Motor neuron (in vitro differentiated cells): ENCODE data around the gene ADCK1. TPM values are rescaled to one million over a fixed set of nuclear protein-coding genes. Genes with fewer than 3 reads are reported as not detected.
"Not testable (repeated sequence)": the region's sequence is repeated elsewhere in the genome, so short reads cannot be mapped to it uniquely, and the experiment has no call there.

Experiments
- ATAC-seq, 8 experiments: fragments of 200-7000 bp; cut with Tn5 transposase; replicated peaks in 6 of 8; 2 replicates each; pipeline ENCODE4 v1.8.0; 2021; ENCODE audit warnings: mild to moderate bottlenecking in 8 of 8, moderate library complexity in 8 of 8
- H3K27ac ChIP-seq, 2 donors: fragments of 250-450 bp; sonication (Bioruptor Pico); 2 replicates each; pipeline ENCODE4 v1.9.0; 2021; ENCODE audit warnings: antibody characterized with exemption in 2 of 2, mild to moderate bottlenecking in 2 of 2, moderate library complexity in 1 of 2
- H3K4me1 ChIP-seq, 2 donors: fragments of 250-450 bp; sonication (Bioruptor Pico); replicated peaks in 1 of 2; 2 replicates each; pipeline ENCODE4 v1.6.1; 2021; ENCODE audit warnings: antibody characterized with exemption in 2 of 2, mild to moderate bottlenecking in 2 of 2, moderate library complexity in 1 of 2
- H3K4me3 ChIP-seq, 5 donors: fragments of 250-450 bp; sonication (Bioruptor Pico); 2 replicates each; pipeline ENCODE4 v1.9.0; 2021; ENCODE audit warnings: antibody characterized with exemption in 5 of 5, mild to moderate bottlenecking in 5 of 5, moderate library complexity in 4 of 5
- WGBS, 10 experiments: fragments of 450-650 bp; shearing (Covaris generic); methylation state at CpG; one replicate each; pipeline ENCODE4 v1.0.0; 2022; 5-methylcytosine and 5-hydroxymethylcytosine counted together
- in situ Hi-C, 9 experiments: fragments of 400-800 bp; cut with MboI; loops; one replicate each; pipeline ENCODE4 v1.15.0; 2021; ENCODE audit warnings: low sequenced_read_pairs in 9 of 9, low pct_unique_long_range_greater_than_20kb in 2 of 9; ENCODE audit not compliant: unreplicated experiment in 9 of 9
- total RNA-seq, 8 experiments: library from RNA; unstranded; fragments of 300-600 nt; gene quantifications; 2 replicates each; pipeline versions ENCODE4 v1.2.3 to v1.2.4, GENCODE V29; 2022

ADCK1 gene, protein sequence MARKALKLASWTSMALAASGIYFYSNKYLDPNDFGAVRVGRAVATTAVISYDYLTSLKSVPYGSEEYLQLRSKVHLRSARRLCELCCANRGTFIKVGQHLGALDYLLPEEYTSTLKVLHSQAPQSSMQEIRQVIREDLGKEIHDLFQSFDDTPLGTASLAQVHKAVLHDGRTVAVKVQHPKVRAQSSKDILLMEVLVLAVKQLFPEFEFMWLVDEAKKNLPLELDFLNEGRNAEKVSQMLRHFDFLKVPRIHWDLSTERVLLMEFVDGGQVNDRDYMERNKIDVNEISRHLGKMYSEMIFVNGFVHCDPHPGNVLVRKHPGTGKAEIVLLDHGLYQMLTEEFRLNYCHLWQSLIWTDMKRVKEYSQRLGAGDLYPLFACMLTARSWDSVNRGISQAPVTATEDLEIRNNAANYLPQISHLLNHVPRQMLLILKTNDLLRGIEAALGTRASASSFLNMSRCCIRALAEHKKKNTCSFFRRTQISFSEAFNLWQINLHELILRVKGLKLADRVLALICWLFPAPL
- 10 to 100 TPM in 1 of 8 experiments, 1 to 10 TPM in 7; 4.1 to 13.1 (median 5.3) TPM for total RNA-seq

DNA sequence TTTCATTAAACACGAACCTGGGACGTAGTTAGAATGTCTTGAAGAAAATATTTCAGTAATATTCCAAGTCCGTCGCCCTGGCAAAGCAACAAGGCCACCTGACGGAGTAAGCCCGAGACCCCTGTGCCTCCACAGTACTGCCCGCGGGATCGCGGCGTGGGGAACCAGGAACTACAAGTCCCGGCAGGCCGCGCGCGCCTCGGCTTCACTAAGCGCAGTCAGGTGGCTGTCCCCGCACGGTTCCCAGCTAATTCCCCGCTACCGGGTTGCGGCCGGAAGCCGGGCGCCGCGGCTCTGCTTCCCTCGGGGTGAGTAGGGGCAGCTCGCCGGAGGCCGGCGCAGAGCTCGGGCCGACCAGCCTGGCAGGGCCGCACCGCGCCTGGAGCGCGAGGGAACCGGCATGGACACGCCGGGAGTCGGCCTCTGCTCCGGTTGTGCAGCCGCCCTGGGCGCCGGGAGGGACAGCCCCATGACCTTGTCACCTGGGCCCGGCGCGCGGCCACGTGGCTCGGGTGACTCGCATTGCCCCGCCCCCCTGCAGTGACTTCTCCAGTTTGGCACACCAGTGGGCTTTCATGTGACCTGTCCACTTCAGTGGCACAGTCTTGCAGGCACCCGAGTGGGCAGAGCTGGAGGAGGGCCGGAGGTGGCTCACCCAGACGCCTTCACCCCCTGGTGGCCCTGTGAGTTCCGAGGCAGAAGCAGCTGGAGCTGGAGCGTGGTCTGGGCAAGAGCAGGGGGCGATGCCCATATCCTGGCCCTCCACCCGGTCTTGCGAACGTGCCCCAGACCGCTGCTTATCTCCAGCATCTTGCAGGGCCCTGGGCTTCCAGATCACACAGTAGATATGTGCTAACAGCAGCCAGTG, at the start of gene ADCK1:
TSS of gene ADCK1 (plus strand) at position 247 of the 868 bp plus-strand sequence. CDS start 18,870 bp downstream, outside the sequence.
- ATAC-seq = peak; percentile 85 to 94 (median 93)
- H3K4me1 ChIP-seq = no peaks in the 10 kb centered on the region
- in situ Hi-C loops = no loop called here
- peak within 1 kb of the TSS; percentile 71 to 91 for H3K27ac ChIP-seq
- H3K4me3 ChIP-seq = peak within 1 kb of the TSS; percentile 70 to 99 (median 96)
- WGBS, 10 experiments = 0 to 30% (median 7%) methylated on average over 1 to 12 of the region's 66 CpGs; no CpG with 5 or more reads in 4 of the 10 experiments

DNA sequence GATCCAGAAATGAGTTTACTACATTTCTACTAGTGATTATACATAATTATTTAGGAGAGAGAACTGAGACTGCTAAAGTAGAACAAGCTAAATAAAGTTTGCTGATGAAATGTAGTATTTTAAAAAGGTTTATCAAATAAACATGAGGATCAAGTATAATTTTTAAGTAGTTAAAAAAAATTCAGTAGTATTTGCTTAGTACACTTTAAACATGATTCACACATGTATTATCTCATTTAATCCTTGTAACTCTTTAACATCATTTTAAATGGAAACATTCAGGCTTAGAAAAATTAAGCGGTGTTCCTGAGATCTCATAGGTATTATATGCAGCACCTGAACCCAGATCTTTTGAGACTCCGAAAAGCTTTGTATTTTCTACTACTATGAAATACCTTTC, 47.6 kb upstream of the ADCK1 start:
- in situ Hi-C loops = no loop called here
- 89 to 100% (median 100%) methylated on average over 1 to 2 of the region's 2 CpGs; no CpG with 5 or more reads in 1 of the 10 experiments for WGBS, 10 experiments
- Histone ChIP-seq H3K4me3 (no peak overlapping the region), H3K27ac (no peak overlapping the region), H3K4me1 (no peaks in the 10 kb centered on the region)
- ATAC-seq = no peak

DNA sequence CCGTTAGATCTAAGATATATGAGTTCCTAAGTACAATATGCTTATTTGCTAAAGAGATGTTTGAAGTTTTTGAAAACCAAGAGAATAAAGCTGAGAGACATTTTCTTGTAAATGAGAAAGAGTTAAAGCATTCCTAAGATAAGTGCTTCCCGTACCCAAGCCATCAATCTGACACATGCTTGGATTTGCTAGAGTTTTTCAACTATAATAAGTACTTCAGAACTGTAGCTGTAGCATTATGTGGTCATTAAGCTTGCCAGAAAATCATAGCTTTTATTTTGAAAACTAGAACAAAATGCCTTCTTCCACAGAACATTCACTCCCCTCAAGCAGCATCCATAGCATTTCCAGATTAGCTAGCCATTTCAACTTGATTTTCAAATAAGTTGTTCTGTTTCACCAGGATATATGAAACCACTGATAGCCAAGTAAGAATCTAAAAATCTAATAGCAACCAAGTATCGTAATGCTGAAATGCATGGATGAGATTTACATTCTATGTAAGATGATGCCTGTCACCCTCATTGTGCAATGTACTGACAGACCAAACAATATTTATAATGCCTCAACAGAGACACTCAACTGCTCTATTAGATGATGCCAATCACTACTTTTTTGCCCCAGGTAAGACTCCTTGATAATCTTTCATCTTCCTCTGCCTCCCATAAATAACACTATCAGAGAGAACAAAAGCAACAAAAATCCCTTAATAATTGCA, 47.0 kb upstream of the ADCK1 start:
- WGBS, 10 experiments = 67 to 100% (median 90%) methylated on average over 2 to 3 of the region's 3 CpGs
- no peak for ATAC-seq
- in situ Hi-C loops = no loop called here
- Histone ChIP-seq H3K4me3 (no peak overlapping the region), H3K4me1 (no peaks in the 10 kb centered on the region), H3K27ac (no peak overlapping the region)

DNA sequence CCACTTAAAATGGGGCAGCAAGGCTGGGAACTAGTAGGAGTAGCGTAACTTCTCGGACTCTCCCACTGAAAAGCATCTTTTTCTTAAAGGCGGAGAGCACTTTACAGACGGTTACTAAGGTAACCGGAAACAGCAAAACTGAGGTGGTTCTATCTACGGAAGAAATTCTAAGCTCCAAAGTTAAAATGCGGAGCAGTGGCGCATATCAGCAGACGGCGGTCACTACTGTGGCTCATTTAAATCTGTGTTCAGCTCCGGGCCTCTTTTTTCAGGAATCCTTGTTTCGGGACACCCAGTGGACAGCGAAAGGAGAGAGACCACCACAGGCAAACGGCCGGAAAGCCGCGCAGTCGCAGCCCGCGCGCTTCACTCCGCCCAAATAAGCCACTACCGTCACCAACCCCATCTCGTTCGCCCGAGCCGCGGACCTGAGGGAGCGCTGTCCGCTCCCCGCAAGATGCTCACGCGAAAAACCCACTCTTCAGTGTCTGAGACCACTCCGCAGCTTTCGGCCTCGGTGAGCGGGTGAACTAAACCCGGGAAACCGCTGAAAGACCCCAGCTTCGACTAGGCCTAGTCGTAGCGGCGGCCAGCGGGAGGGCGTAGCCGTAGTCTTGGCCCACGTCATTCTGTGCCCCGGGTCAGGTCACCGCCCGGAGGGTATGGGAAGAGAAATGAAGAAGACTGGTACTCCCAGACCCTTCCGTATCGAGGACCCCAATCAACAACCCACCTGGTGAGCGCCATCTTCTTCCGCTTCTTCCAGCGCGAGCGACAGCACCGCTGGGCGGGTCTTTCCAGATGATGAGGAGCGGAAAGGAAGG, 39.3 kb upstream of the ADCK1 start, which contains the start of gene SNW1:
TSS of gene SNW1 (minus strand) at position 776 of the 824 bp plus-strand sequence. CDS start at position 747, 29 bp downstream.
- peaks cover 6 to 11% of the 10 kb centered on the region in 2 donors for H3K4me1 ChIP-seq
- 0 to 3% (median 0%) methylated on average over 1 to 19 of the region's 60 CpGs; no CpG with 5 or more reads in 1 of the 10 experiments for WGBS, 10 experiments

DNA sequence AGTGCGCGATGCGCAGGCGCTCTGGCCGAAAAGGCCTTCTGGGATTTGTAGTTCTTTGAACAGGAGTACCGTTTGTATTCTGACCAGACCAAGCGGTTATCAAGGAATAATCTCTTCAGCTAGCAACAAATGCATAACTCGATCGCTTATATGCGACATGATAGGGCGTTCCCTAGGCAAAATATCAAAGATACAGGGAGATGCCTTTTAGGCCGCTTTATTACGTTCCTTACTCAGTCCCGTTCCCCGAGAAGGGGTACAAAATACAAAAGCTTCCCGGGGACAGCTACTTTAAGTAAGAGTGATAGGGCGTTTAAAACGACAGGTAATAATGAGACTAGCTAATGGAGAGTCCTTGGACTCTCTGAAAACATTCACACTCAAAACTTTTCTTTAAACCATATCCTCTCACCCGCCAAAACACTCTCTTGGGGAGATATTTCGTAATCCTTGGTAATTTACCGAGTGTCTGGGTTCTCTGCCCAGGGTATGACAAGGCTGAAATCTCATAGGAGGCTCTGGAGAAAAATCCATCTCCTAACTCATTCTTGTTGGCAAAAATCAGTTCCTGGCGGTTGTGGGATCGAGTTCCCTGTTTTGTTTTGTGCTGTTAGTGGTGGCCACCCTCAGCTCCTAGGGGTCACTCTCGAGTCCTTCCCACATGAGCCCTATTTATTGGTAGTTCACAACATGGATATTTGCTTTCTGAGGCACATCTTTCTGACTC, 38.5 kb upstream of the ADCK1 start:
- 0 to 15% (median 1%) methylated on average over 2 to 19 of the region's 24 CpGs; no CpG with 5 or more reads in 2 of the 10 experiments for WGBS, 10 experiments
- peak in 7 of 8 experiments; percentile 8 to 27 (median 11) for ATAC-seq
- H3K4me1 ChIP-seq = peaks cover 6 to 11% of the 10 kb centered on the region in 2 donors
- H3K27ac ChIP-seq = peak overlapping the region; percentile 90
- in situ Hi-C loops = no loop called here
- peak overlapping the region; percentile 69 to 85 (median 76) for H3K4me3 ChIP-seq

More for the DNA sequence above, 39.3 kb upstream of the ADCK1 start, which contains the start of gene SNW1:
- peak; percentile 82 to 95 (median 92) for ATAC-seq
- Histone ChIP-seq H3K27ac (peak within 1 kb of the TSS; percentile 90), H3K4me3 (peak within 1 kb of the TSS; percentile 69 to 85 (median 76))
- in situ Hi-C loops = no loop called here

DNA sequence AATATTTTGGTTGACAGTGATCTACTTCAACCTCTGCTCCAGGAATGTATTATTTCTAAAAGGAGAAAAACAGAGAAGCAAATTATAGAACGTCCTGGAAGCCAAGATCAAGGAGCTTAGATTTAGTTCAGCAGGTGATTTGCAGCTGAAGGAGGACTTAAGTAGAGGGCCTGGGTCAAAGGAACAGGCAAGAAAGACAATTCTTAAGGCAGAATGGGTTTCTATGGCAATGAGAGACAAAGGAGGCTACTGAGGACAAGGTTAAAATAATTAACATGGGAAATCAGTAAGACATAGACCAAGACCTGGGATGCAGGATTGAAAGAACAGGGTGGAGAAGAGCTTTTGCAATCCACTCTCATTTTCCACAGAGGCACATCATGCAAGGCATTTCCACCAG, 36.6 kb upstream of the ADCK1 start:
- Histone ChIP-seq H3K4me1 (peaks cover 6 to 11% of the 10 kb centered on the region in 2 donors), H3K4me3 (no peak overlapping the region), H3K27ac (no peak overlapping the region)
- WGBS, 10 experiments = 0 to 33% (median 11%) methylated on average over 1 of the region's 1 CpG; no CpG with 5 or more reads in 1 of the 10 experiments
- in situ Hi-C loops = no loop called here
- no peak for ATAC-seq

DNA sequence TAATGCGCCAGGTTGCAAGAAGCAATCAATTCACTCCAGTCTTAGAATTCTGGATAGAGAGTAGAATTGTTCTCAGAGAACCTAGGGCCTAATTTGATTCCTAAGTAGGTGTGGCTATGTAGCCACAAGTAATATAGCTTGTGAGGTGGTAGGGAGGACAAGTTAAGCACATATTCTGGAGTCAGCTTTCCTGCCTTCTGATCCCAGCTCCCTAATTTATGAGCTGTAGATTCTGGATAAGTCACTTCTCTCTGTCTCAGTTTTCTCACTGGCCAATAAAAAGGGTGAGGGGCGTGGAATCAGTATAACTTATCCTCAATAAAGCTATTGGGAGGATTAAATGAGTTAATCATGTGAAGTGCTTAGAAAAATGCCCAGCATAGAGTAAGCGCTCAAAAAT, 35.9 kb upstream of the ADCK1 start:
- in situ Hi-C loops = no loop called here
- no peak overlapping the region for H3K27ac ChIP-seq
- no peak overlapping the region for H3K4me3 ChIP-seq
- H3K4me1 ChIP-seq = peaks cover 6 to 11% of the 10 kb centered on the region in 2 donors
- 20 to 100% (median 86%) methylated on average over 1 to 3 of the region's 3 CpGs; no CpG with 5 or more reads in 1 of the 10 experiments for WGBS, 10 experiments
- ATAC-seq = no peak

DNA sequence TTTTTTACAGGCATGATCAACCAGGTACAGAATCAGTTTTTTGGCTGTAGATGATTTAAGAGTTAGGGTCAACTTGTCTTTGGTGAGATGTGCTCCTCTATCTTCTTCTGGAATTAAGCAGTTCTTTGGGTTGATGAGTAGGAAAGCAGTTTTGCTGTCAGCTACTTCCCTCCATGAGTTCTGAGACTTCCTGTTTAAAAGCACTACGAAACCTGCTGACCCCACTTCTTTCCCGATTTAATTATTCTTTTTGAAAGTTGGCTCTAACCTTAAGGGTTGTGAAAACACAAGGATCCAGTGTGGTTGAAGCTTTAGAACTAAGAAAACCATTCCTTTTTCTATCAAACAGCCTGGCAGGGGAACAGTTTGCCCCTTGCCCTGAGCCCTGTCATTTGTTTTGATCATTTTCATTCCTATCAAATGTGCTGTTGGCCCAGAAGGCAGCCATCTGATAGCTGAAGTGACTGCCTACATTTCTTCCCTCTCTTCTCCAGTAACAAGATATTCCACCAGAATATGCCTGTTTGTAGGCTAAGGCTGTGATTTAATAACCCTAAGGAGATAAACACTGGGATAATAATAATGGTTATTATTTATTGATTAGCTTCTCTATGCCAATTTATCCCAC, 31.4 kb upstream of the ADCK1 start:
- in situ Hi-C loops, H3K4me3 ChIP-seq, H3K27ac ChIP-seq, H3K4me1 ChIP-seq, ATAC-seq: not testable (repeated sequence)
- 29 to 93% (median 75%) methylated on average over 1 to 2 of the region's 2 CpGs; no CpG with 5 or more reads in 7 of the 10 experiments for WGBS, 10 experiments

DNA sequence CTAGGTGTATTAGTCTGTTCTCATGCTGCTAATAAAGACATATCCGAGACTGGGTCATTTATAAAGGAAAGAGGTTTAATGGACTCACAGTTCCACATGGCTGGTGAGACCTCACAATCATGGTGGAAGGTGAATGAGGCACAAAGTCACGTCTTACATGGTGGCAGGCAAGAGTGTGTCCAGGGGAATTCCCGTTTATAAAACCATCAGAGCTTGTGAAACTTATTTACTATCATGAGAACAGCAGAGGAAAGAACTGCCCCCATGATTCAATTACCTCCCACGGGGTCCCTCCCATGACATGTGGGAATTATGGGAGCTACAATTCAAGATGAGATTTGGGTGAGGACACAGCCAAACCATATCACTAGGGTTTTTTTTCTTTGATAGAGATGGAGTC, 25.9 kb upstream of the ADCK1 start:
- not testable (repeated sequence) for H3K4me1 ChIP-seq

DNA sequence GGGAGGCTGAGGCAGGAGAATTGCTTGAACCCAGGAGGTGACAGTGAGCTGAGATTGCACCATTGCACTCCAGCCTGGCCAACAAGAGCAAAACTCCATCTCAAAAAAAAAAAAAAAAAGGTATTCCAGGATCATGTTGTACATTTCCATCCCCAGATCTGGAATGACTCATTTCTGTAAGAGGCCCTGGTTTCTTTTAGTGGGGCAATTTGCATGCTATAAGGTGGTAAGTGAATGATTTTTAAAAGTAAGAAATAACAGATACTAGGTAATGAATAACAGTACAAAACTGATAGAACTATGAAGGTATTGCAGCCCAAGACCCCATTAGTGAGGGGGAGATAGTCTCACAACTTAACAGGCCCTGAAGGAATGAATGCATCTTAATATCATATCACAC, 17.7 kb upstream of the ADCK1 start:
- peak in 1 of 8 experiments; percentile 33 for ATAC-seq
- in situ Hi-C loops = no loop called here
- Histone ChIP-seq H3K4me3 (no peak overlapping the region), H3K27ac (no peak overlapping the region), H3K4me1 (peaks cover 7 to 13% of the 10 kb centered on the region in 2 donors)

More for the DNA sequence above, 25.9 kb upstream of the ADCK1 start:
- in situ Hi-C loops, ATAC-seq, H3K4me3 ChIP-seq, H3K27ac ChIP-seq: not testable (repeated sequence)
- WGBS, 10 experiments = 10 to 78% (median 33%) methylated on average over 1 to 4 of the region's 4 CpGs; no CpG with 5 or more reads in 5 of the 10 experiments

DNA sequence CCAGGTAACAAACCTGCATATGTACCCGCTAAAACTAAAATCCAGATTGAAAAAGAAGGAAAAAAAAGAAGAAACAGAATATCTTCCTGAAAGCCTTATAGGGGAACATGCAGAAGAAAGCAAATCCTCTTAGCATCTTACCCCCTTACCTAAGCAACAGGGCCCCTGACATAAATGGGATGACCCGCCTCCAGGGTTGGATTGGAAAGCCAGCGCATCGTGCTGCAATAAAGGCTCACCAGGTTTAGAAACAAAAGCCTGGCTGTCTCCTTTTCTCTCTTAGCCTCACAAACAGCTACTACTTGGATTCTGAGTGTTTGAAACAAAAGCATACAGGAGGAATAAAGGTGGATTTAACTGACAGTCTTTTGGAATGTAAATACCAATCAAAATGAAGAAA, 13.8 kb upstream of the ADCK1 start:
- ATAC-seq = peak in 1 of 8 experiments; percentile 39
- 0 to 52% (median 25%) methylated on average over 1 to 4 of the region's 4 CpGs; no CpG with 5 or more reads in 4 of the 10 experiments for WGBS, 10 experiments
- no peak overlapping the region for H3K4me3 ChIP-seq
- no peak overlapping the region for H3K27ac ChIP-seq
- in situ Hi-C loops = no loop called here
- peaks cover 7 to 13% of the 10 kb centered on the region in 2 donors for H3K4me1 ChIP-seq
